Measurements from ENCODE around the gene TTLL11.

GRCh38 chr9:122084026-122084675, 9.0 kb downstream of the TTLL11 start:
- TF ChIP-seq EZH2 (IDR thresholded peaks at IDR 0.05; ENCODE audit: low read length, unreplicated experiment) (no peak), CTCF (conservative IDR thresholded peaks at IDR 0.05; ENCODE audit: low read depth, low read length) (no peak), EZH2phosphoT487 (IDR thresholded peaks at IDR 0.05; ENCODE audit: borderline replicate concordance, low read length) (no peak)
